ENCODE measurements around the gene IFFO2.

GRCh38 chr1:18992646-18993045 lies 36.2 kb upstream of the IFFO2 start:
- TF ChIP-seq POLR2A (IDR thresholded peaks at IDR 0.05; ENCODE audit: low read length) (no peak), GATA1 (IDR thresholded peaks at IDR 0.05; ENCODE audit: low read depth, low read length) (no peak)
